Sigmoid colon (tissue), 4 donors: ENCODE data around the gene SERPINB6.

Experiments
- EP300 ChIP-seq, 4 donors: sonication (generic); formaldehyde crosslinking; IDR thresholded peaks; one replicate each; pipeline ENCODE4 v1.6.1; 2017; ENCODE audit warnings: antibody characterized with exemption in 4 of 4
- POLR2A ChIP-seq, 2 donors: fragments of 450-650 bp; IDR thresholded peaks; one replicate each; pipeline ENCODE4 v1.6.1; 2016; ENCODE audit warnings: antibody characterized with exemption in 2 of 2, mild to moderate bottlenecking in 2 of 2, moderate library complexity in 2 of 2
- POLR2AphosphoS5 ChIP-seq, 4 donors: sonication (generic); formaldehyde crosslinking; IDR thresholded peaks; one replicate each; pipeline ENCODE4 v1.6.1; 2017; ENCODE audit warnings: antibody characterized with exemption in 4 of 4
- TF ChIP-seq, protein P1 (sequence below), 4 experiments: fragments of 450-650 bp in 3 of 4; fragments of 200-600 bp in 1 of 4; IDR thresholded peaks; one replicate each; pipeline ENCODE4 v1.5.1; 2016 to 2019; ENCODE audit warnings: antibody characterized with exemption in 4 of 4, mild to moderate bottlenecking in 3 of 4, moderate library complexity in 2 of 4

DNA sequence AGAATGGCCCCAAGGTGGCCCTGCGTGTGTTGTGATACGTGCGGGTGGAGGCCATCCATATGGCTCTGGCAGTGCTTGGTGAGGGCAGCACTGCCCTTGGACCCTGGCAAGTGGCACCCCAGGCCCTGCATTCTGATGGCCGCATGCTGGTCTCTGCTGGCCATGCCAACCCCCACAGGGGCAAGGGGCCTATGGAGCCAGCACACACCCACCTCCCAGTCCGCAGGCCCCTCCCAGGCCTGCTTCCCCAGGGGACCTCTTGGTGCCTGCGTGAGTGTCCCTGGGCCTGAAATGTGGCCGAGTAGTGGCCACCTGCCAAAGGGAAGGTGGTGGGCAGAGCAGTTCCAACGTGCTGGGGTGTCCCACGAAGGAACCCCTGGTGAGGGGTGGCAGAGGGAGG lies 45.9 kb upstream of the SERPINB6 start:
- TF ChIP-seq, protein P1, sequence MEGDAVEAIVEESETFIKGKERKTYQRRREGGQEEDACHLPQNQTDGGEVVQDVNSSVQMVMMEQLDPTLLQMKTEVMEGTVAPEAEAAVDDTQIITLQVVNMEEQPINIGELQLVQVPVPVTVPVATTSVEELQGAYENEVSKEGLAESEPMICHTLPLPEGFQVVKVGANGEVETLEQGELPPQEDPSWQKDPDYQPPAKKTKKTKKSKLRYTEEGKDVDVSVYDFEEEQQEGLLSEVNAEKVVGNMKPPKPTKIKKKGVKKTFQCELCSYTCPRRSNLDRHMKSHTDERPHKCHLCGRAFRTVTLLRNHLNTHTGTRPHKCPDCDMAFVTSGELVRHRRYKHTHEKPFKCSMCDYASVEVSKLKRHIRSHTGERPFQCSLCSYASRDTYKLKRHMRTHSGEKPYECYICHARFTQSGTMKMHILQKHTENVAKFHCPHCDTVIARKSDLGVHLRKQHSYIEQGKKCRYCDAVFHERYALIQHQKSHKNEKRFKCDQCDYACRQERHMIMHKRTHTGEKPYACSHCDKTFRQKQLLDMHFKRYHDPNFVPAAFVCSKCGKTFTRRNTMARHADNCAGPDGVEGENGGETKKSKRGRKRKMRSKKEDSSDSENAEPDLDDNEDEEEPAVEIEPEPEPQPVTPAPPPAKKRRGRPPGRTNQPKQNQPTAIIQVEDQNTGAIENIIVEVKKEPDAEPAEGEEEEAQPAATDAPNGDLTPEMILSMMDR (IDR thresholded peaks at IDR 0.05), result no peak
- no peak for TF ChIP-seq POLR2A (IDR thresholded peaks at IDR 0.05)
- no peak for TF ChIP-seq EP300 (IDR thresholded peaks at IDR 0.05)
- no peak for TF ChIP-seq POLR2AphosphoS5 (IDR thresholded peaks at IDR 0.05)
